HK-2 (cell line): ENCODE results near the gene MDK.

Experiments
- DNase-seq: peaks from one replicate; pipeline ENCODE4 v3.0.0-alpha.2; 2018; ENCODE audit not compliant: unreplicated experiment

The MDK gene

DNA sequence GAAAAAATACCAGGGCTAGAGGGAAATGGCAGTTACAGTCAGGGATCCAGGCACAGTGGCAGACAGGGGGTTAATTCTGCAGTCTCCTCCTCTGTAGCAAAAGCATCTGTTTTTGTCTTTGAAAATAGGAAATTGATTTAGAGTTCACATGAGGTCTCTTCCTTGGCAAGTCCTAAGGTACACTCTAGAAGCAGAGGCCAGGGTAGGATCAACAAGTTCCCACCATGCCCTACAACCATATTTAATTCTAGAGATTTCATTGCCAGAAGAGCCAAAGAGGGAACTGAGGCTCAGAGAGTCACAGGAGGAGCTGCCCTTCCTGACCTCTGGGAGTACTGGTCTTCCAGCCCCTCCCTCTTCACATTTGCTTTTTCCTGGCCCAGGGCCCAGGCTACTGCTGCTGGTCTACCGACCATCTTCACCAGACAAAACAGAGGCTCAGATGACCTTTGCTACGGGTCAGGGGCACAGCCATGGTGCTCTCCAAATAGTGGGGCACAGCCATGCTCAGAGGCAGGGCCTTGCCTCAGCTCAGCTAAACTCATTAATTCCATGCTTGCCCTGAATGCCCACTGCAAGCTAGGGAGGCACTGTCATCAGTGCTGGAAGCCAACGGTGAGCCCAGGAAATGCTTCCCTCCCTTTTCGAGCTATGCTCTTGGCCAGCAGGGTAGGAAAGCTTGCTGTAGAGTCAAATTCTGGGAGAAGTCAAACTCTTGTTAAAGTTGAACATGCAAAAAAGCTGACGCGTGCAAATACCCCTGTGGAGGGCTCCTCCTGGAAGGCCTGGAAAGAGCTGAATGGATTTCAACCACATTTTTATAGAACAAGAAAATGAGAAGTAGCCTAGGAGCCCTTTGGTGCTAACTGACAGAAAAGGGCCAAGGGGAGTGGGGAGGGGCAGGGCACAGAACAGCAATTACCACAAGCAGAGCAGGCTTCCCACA lies 21.8 kb downstream of the MDK start:
- no peak for DNase-seq

GRCh38 chr11:46404476-46405017 lies 23.1 kb downstream of the MDK start:
- DNase-seq, result no peak

DNA sequence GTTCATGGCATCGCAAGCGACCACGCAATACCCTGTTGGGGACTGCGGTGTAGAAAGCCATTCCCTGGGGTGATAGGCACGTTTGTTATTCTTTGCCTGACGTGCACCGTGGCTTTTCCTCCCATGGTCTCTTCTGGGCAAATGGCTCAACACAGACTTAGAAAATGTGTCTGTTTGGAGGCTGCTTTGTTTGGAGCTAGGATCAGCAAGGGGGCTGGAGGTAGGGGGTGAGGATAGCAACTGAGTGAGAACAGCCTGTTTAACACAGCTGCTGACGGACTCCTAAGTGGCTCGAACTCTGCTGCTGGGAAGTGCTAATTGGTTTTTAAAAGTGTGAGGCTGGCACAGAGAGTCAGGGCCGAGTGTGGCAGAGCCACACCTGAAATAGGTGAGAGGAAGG lies 26.2 kb downstream of the MDK start:
- no peak for DNase-seq

DNA sequence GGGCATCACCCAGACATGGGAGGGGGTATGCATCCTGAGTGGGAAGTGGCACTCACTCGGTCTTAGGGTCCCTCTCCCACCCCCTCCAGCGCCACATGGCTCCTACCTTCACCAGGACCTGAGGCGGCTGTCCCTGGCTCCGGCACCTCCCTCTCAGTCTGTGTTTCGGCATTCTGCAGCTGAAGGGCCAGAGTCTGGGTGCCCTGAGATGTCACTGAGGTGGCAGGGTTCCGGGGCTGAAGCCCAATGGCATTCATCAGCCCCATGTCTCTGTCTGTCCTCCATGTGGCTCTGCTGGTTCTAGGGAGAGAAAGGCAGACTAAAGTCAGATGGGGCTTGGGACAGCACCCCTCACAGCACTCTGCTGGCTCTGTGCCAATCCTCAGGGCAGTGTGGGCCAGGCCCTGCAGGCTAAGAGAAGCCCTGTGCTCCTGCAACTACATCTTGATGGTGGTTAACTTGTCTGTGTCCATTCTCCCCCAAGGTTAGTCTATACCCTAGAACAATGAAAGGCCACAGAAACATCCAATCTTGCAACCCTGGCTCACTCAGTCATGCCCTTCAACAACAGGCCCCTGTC lies 27.0 kb downstream of the MDK start:
- DNase-seq, result no peak

DNA sequence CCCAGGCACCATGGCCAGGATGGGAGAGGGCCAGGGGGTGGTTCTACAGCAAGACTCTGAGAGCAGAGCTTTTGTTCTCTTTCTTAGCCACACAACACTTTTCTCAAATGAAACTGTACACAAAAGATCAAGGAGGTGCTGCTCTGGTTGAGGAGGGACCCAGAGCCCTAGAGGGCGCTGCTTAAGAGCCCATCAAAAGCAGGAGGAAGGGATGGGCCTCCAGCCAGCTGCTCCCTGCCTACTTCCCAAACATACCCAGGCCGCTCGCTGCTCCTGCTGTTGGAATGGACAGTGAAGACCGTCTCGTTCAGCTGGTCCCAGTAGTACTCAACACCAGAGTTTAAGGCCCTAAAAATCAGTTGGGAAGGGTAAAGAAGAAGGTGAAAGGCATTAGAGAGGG lies 28.6 kb downstream of the MDK start:
- no peak for DNase-seq

DNA sequence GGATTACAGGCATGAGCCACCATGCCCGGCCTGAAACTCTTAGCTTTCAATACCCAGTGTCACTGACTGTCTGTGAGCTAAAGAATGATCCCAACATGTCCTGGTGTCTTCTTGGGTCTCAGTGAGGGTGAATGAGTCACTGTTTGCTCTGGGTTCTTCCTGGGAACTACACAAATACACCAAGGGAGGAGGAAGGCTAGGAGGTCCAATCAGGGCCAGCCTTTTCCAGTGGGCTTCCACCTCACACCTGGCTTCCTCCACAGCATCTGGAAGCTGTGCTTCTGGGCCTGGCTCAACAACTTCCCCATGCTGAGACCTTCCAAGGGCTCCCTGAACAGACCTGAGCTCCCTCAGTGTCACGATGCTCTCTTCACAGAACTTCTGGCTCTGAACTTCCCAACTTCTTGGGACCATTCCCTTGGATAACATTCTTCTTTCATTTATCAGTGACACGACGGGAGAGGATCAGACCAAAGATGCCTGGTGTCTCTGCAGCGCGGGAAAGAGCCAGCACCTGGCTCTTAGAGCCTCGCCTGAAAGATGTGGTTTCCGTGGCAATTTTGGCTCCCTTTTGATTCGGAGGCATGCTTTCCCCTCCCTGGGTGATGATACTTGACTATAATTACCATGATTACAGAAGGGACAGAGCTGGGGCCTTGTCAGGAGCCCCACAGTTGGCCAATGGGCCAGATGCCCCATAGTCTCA lies 32.4 kb downstream of the MDK start:
- DNase-seq, result no peak

DNA sequence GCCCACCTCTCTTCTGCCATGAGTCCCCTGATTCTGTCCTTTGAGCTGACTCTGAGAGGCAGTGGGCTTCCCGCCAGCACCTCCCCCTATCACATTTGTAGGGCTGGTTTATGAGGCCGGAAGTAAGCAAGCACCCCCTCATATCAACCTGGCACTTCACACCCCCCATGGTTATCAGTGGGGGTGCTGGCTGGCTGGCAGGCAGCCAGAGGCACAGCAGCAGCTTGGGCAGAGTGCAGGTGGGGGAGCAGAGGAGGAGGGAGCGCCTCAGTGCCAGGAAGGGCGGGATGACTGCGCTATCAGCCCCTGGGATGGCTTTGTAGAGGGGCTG lies 33.0 kb downstream of the MDK start:
- DNase-seq, result no peak

- DNase-seq, result no peak
Observed at GRCh38 chr11:46414879-46415278, 33.4 kb downstream of the MDK start.

DNA sequence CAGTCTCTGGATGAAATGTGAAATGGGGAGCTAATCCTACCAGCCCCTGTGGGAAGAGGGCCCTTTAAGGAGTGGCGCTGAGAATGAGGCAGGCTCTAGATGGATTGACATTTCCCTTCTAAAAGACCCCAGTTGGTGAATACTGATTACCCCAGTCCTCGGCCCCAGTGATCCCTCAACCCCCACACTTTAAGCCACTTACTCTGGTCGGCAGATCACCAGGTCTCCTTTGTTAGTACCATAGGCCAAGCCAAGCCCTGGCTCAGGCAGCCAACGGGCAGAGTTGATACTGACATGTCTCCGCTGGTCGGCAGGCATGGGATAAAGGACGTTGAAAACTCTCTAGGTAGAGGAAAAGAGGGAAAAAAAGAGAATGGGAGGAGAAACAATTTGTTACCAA lies 36.2 kb downstream of the MDK start:
- DNase-seq, result no peak

DNA sequence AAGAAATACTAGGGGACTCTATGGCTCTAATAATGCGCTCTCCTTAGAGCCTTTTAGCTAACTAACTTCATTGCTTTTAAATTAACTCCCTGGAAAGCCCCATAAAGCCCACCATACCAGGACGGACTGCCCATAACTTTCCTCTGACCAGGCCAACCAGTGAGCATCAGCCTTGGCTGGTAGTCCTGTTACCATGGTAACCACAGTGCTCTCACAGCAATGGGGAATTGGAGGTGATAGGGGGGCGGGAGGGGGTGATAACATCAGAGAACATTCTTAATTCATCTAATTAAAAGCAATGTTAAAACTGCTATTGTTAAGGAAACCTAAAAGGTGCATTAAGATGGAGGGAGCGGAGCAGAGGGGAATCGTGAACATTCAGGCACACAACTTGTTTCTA lies 37.3 kb downstream of the MDK start:
- DNase-seq, result no peak

GRCh38 chr11:46420513-46420912 lies 39.0 kb downstream of the MDK start:
- no peak for DNase-seq

- DNase-seq, result no peak
Observed at GRCh38 chr11:46421257-46421880, 39.9 kb downstream of the MDK start.

GRCh38 chr11:46422588-46422987 lies 41.1 kb downstream of the MDK start:
- no peak for DNase-seq

- DNase-seq, result no peak
Observed at GRCh38 chr11:46426233-46426991, 44.9 kb downstream of the MDK start.

GRCh38 chr11:46427364-46427763 lies 45.9 kb downstream of the MDK start:
- no peak for DNase-seq

DNA sequence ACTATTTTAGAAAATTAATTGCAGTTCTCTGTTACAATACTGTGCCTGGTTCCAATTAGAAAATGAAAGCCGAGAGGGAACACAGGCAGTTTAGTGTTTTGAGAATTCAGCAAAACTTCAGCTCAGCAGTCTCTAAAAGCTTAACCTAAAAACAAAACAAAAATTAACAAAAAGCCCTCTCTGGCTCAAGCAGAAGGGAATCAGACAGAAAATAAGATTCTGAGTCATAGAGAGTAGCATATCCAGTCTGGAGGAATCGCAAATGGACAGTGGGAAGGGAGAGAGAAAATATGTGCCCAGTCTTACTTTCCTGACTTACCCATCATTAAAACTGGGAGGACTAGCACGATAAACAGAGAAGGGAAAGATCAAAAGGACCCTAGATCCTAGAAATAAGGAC lies 48.2 kb downstream of the MDK start:
- no peak for DNase-seq

- no peak for DNase-seq
Observed at GRCh38 chr11:46431211-46431610, 49.7 kb downstream of the MDK start.
